CD14-positive monocyte (primary cell): ENCODE data around the gene ZFHX2. TPM values are rescaled to one million over a fixed set of nuclear protein-coding genes. Genes with fewer than 3 reads are reported as not detected.

Experiments
- DNase-seq, 3 donors: peaks; one replicate each; pipeline ENCODE4 v3.0.0-alpha.2; 2011 to 2022
- H2AFZ ChIP-seq: 2 replicates; pipeline ENCODE4 v1.6.0; 2012; ENCODE audit warnings: mild to moderate bottlenecking, low read depth, low read length, inconsistent platforms; ENCODE audit not compliant: insufficient read depth, poor library complexity, severe bottlenecking
- H3K27ac ChIP-seq, 2 donors: 1 replicate in 1 of 2; 2 replicates in 1 of 2; pipeline ENCODE4 v1.5.1; 2012 to 2013; ENCODE audit warnings: low read length in 2 of 2, control low read depth in 1 of 2, inconsistent platforms in 1 of 2, low read depth in 1 of 2, mild to moderate bottlenecking in 1 of 2
- H3K27me3 ChIP-seq, 2 donors: one replicate each; pipeline versions ENCODE4 v1.6.0 to v1.6.1; 2011 to 2013; ENCODE audit warnings: low read length in 2 of 2; ENCODE audit not compliant: control insufficient read depth in 2 of 2, insufficient read depth in 2 of 2
- H3K36me3 ChIP-seq, 2 donors: replicated peaks in 1 of 2; 1 replicate in 1 of 2; 2 replicates in 1 of 2; pipeline versions ENCODE4 v1.5.1 to v1.6.1; 2012 to 2013; ENCODE audit warnings: low read length in 2 of 2, control low read depth in 1 of 2, inconsistent platforms in 1 of 2, mild to moderate bottlenecking in 1 of 2; ENCODE audit not compliant: insufficient read depth in 2 of 2, control insufficient read depth in 1 of 2
- H3K4me1 ChIP-seq, 2 donors: 1 replicate in 1 of 2; 2 replicates in 1 of 2; pipeline versions ENCODE4 v1.5.1 to v1.6.1; 2012 to 2013; ENCODE audit warnings: low read length in 2 of 2, control low read depth in 1 of 2, inconsistent platforms in 1 of 2, mild to moderate bottlenecking in 1 of 2, moderate library complexity in 1 of 2; ENCODE audit not compliant: insufficient read depth in 2 of 2, control insufficient read depth in 1 of 2
- H3K4me2 ChIP-seq: replicated peaks from 2 replicates; pipeline ENCODE3; 2012; ENCODE audit warnings: low read length, moderate library complexity, mild to moderate bottlenecking; ENCODE audit not compliant: poor library complexity, severe bottlenecking; ENCODE audit errors: extremely low read depth
- H3K4me3 ChIP-seq, 3 experiments: fragments of 200-600 bp in 1 of 3; sonication (generic) in 1 of 3; replicated peaks in 1 of 3; 1 replicate in 2 of 3; 2 replicates in 1 of 3; pipeline ENCODE4 v1.5.1; 2011 to 2013; ENCODE audit warnings: low read length in 3 of 3, mild to moderate bottlenecking in 3 of 3, control low read depth in 2 of 3, low read depth in 2 of 3, inconsistent platforms in 1 of 3, moderate library complexity in 1 of 3
- H3K79me2 ChIP-seq: 2 replicates; pipeline ENCODE4 v1.6.0; 2012; ENCODE audit warnings: mild to moderate bottlenecking, control low read depth, inconsistent platforms, low read length, moderate library complexity; ENCODE audit not compliant: insufficient read depth
- H3K9ac ChIP-seq: 2 replicates; pipeline ENCODE4 v1.6.0; 2017; ENCODE audit warnings: low read length, mild to moderate bottlenecking; ENCODE audit not compliant: insufficient read depth, poor library complexity, severe bottlenecking
- H3K9me3 ChIP-seq, 2 donors: replicated peaks in 1 of 2; 1 replicate in 1 of 2; 2 replicates in 1 of 2; pipeline versions ENCODE4 v1.5.1 to v1.6.1; 2012 to 2013; ENCODE audit warnings: low read length in 2 of 2, control low read depth in 1 of 2; ENCODE audit not compliant: control insufficient read depth in 1 of 2, insufficient read depth in 1 of 2
- H4K20me1 ChIP-seq: 2 replicates; pipeline ENCODE4 v1.6.0; 2012; ENCODE audit warnings: mild to moderate bottlenecking, low read length, control low read depth, moderate library complexity; ENCODE audit not compliant: insufficient read depth
- H3K27ac Mint-ChIP-seq, 7 donors: one replicate each; pipeline ENCODE4 v1.8.0; 2020; ENCODE audit warnings: mild to moderate bottlenecking in 7 of 7, mixed read lengths in 7 of 7, moderate library complexity in 6 of 7, inconsistent platforms in 2 of 7
- H3K27me3 Mint-ChIP-seq, 3 donors: one replicate each; pipeline ENCODE4 v1.8.0; 2021 to 2022; ENCODE audit warnings: low read depth in 3 of 3, mild to moderate bottlenecking in 3 of 3, mixed read lengths in 3 of 3, moderate library complexity in 3 of 3, inconsistent platforms in 1 of 3
- H3K36me3 Mint-ChIP-seq, 2 donors: one replicate each; pipeline ENCODE4 v1.8.0; 2020; ENCODE audit warnings: mixed read lengths in 2 of 2, inconsistent platforms in 1 of 2, mild to moderate bottlenecking in 1 of 2
- H3K4me1 Mint-ChIP-seq: one replicate; pipeline ENCODE4 v1.8.0; 2020; ENCODE audit warnings: mild to moderate bottlenecking, mixed read lengths
- H3K4me3 Mint-ChIP-seq, 2 donors: one replicate each; pipeline ENCODE4 v1.8.0; 2020; ENCODE audit warnings: mild to moderate bottlenecking in 2 of 2, mixed read lengths in 2 of 2, moderate library complexity in 1 of 2
- H3K9me3 Mint-ChIP-seq, 7 donors: one replicate each; pipeline ENCODE4 v1.8.0; 2020 to 2022; ENCODE audit warnings: mixed read lengths in 7 of 7, mild to moderate bottlenecking in 6 of 7, moderate library complexity in 6 of 7, inconsistent platforms in 2 of 7
- WGBS: methylation state at CpG from one replicate; pipeline ENCODE4 v1.1.5; 2013; ENCODE audit warnings: missing lambda C conversion rate; ENCODE audit not compliant: insufficient coverage; 5-methylcytosine and 5-hydroxymethylcytosine counted together
- intact Hi-C, 2 donors: fragments of 100-400 bp; cut with micrococcal nuclease; formaldehyde crosslinking; loops; one replicate each; pipeline versions ENCODE4 v1.15.0 to v1.15.1; 2023
- polyA plus RNA-seq, 3 donors: library from polyadenylated mRNA; depleted of rRNA in 1 of 3; unstranded in 2 of 3; stranded (reverse) in 1 of 3; fragments of 300-500 nt in 2 of 3; fragments of >200 nt in 1 of 3; fragmentation: Illumina TruSeq in 2 of 3; gene quantifications; 1 replicate in 2 of 3; 2 replicates in 1 of 3; pipeline ENCODE4 v1.2.3, GENCODE V29; 2012 to 2021
- TF ChIP-seq, protein P1 (sequence below): fragments of 200-600 bp; IDR thresholded peaks from one replicate; pipeline ENCODE4 v1.8.0; 2022; ENCODE audit warnings: antibody characterized with exemption, mild to moderate bottlenecking

Gene ZFHX2
- polyA plus RNA-seq, 3 donors, result 0.01 to 0.07 TPM; not detected in 1

DNA sequence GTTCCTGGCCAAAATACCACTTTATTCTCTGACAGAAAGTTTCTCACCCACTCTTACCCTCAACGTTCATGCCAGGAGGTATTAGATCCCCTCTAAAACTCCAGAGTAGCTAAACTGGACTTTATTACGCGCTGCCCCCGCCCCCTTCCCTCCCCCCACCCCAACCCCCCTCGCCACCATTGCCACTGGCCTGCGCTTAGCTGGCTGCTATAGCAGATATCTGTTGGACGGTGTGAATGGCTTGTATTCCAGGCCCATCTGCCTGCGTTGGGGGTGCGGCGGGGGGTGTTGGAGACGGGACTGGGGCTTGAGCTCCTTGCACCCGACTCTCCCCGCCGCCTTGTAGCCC is 3.9 kb upstream of the ZFHX2 start:
- H3K36me3 Mint-ChIP-seq, result peaks cover 20 to 27% of the 10 kb centered on the region in 2 donors
- H2AFZ ChIP-seq, result peak overlapping the region; percentile 95
- H3K4me2 ChIP-seq, result peak overlapping the region; percentile 79
- peaks cover 0 to 1% (median 0%) of the 10 kb centered on the region in 3 donors for H3K27me3 Mint-ChIP-seq
- H3K27ac Mint-ChIP-seq, result peak overlapping the region in 5 of 7 donors; percentile 87 to 95 (median 94)
- peaks cover 21 to 30% of the 10 kb centered on the region in 2 donors for H3K36me3 ChIP-seq
- TF ChIP-seq, protein P1, sequence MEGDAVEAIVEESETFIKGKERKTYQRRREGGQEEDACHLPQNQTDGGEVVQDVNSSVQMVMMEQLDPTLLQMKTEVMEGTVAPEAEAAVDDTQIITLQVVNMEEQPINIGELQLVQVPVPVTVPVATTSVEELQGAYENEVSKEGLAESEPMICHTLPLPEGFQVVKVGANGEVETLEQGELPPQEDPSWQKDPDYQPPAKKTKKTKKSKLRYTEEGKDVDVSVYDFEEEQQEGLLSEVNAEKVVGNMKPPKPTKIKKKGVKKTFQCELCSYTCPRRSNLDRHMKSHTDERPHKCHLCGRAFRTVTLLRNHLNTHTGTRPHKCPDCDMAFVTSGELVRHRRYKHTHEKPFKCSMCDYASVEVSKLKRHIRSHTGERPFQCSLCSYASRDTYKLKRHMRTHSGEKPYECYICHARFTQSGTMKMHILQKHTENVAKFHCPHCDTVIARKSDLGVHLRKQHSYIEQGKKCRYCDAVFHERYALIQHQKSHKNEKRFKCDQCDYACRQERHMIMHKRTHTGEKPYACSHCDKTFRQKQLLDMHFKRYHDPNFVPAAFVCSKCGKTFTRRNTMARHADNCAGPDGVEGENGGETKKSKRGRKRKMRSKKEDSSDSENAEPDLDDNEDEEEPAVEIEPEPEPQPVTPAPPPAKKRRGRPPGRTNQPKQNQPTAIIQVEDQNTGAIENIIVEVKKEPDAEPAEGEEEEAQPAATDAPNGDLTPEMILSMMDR, result no peak
- H3K27ac ChIP-seq, result peak overlapping the region in 1 of 2 donors; percentile 91
- H3K4me3 Mint-ChIP-seq, result peak overlapping the region; percentile 88 to 93
- peaks cover 18% of the 10 kb centered on the region for H3K79me2 ChIP-seq
- H3K4me3 ChIP-seq, result peak overlapping the region; percentile 52 to 99 (median 70)
- H3K9me3 ChIP-seq, result no peaks in the 10 kb centered on the region
- H3K9ac ChIP-seq, result peak overlapping the region; percentile 85
- H3K4me1 ChIP-seq, result peaks cover 23 to 37% of the 10 kb centered on the region in 2 donors
- H4K20me1 ChIP-seq, result peaks cover 6% of the 10 kb centered on the region
- 0% methylated on average over 6 of the region's 14 CpGs for WGBS
- DNase-seq, result no peak
- peaks cover 28% of the 10 kb centered on the region for H3K4me1 Mint-ChIP-seq
- no peaks in the 10 kb centered on the region for H3K9me3 Mint-ChIP-seq
- peaks cover 0 to 4% of the 10 kb centered on the region in 2 donors for H3K27me3 ChIP-seq
- intact Hi-C loops, result no loop called here

DNA sequence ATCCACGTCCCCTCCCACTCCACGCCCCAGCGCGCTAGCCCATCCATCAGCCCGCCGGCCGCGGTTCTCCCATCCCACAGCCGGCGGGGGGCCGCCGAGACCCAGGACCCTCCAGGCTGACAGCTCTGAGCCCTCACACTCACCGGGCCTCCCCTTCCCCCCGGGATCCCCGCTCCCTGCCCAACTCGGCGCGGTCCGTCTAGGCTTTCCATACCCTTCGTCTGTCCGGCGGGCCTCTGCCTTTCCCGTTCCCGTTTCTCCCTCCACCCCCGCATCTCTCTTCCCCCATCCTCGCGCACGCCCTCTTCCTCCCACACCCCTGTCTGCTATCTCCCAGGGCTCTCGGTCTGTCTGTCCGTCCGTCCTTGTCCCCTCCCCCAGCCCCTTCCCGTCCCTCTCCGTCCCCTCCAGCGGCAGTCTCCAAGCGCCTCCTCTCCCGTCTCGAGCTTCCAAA is 726 bp downstream of the ZFHX2 start:
- peaks cover 7% of the 10 kb centered on the region for H3K4me1 Mint-ChIP-seq
- peak overlapping the region; percentile 74 for H3K9ac ChIP-seq
- no peak overlapping the region for H3K4me3 Mint-ChIP-seq
- peaks cover under 1% of the 10 kb centered on the region for H3K79me2 ChIP-seq
- peak overlapping the region; percentile 97 for H3K4me2 ChIP-seq
- H3K27ac ChIP-seq, result peak overlapping the region; percentile 31 to 82
- peak overlapping the region; percentile 99 for H2AFZ ChIP-seq
- H3K27me3 Mint-ChIP-seq, result no peaks in the 10 kb centered on the region
- DNase-seq, result no peak
- H3K4me1 ChIP-seq, result peaks cover 11 to 21% of the 10 kb centered on the region in 2 donors
- H3K36me3 ChIP-seq, result no peaks in the 10 kb centered on the region
- peaks cover 2 to 12% of the 10 kb centered on the region in 2 donors for H3K27me3 ChIP-seq
- H3K9me3 Mint-ChIP-seq, result no peaks in the 10 kb centered on the region
- 0% methylated on average over 27 of the region's 37 CpGs for WGBS
- intact Hi-C loops, result no loop called here
- TF ChIP-seq, protein P1, result no peak
- H3K36me3 Mint-ChIP-seq, result no peaks in the 10 kb centered on the region
- peak overlapping the region in 6 of 7 donors; percentile 39 to 90 (median 77) for H3K27ac Mint-ChIP-seq
- H4K20me1 ChIP-seq, result no peaks in the 10 kb centered on the region
- H3K4me3 ChIP-seq, result peak overlapping the region; percentile 70 to 88 (median 81)
- no peaks in the 10 kb centered on the region for H3K9me3 ChIP-seq
